ENCODE measurements around the gene AHRR.

AHRR gene

DNA sequence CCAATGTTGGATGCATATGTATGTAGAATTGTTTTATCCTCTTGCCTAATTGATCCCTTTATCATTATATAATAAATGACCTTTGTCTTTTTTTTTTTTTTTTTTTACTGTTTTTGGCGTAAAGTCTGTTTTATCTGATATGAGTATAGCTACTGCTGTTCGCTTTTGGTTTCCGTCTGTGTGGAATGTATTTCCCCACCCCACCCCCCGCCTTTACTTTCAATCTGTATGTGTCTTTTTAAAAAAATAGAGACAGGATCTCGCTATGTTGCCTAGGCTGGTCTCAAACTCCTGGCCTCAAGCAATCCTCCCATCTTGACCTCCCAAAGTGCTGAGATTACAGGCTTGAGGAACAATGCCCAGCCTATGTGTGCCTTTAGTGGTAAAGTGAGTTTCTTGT is 11.3 kb downstream of the AHRR start:
- Histone ChIP-seq H4K20me1 (peaks cover 6% of the 10 kb centered on the region; the same call in 1 of the 2 replicates), H3K36me3 (no peaks in the 10 kb centered on the region), H3K27ac (no peak overlapping the region), H3K4me1 (peaks cover 17% of the 10 kb centered on the region), H3K9me3 (no peaks in the 10 kb centered on the region), H3K4me2 (no peak overlapping the region), H3K27me3 (no peaks in the 10 kb centered on the region), H3K9ac (no peak overlapping the region), H3K4me3 (no peak overlapping the region)
- TF ChIP-seq Cebpa-rat (IDR thresholded peaks at IDR 0.05) = no peak

DNA sequence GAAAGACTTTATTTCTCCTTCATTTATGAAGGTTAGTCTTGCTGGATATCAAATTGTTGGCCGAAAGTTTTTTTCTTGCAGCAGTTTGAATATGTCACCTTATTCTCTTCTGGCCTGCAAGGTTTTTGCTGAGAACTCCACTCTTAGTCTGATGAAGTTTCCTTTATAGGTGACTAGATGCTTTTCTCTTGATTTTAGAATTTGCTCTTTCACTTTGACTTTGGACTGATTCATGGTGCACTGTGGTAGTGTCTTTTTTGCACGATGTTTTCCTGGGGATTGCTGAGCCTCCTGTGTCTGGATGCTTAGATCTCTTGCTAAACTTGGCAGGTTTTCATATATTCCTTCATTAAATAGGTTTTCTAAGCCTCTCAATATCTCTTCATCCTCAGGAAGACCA is 12.4 kb downstream of the AHRR start:
- Histone ChIP-seq H3K27me3 (no peaks in the 10 kb centered on the region), H3K9me3 (no peaks in the 10 kb centered on the region), H3K36me3 (no peaks in the 10 kb centered on the region), H3K4me3 (no peak overlapping the region), H3K27ac (no peak overlapping the region), H3K4me2 (no peak overlapping the region), H3K4me1 (peaks cover 17% of the 10 kb centered on the region), H4K20me1 (peaks cover 6% of the 10 kb centered on the region; the same call in 1 of the 2 replicates), H3K9ac (no peak overlapping the region)
- no peak for TF ChIP-seq Cebpa-rat (IDR thresholded peaks at IDR 0.05)

DNA sequence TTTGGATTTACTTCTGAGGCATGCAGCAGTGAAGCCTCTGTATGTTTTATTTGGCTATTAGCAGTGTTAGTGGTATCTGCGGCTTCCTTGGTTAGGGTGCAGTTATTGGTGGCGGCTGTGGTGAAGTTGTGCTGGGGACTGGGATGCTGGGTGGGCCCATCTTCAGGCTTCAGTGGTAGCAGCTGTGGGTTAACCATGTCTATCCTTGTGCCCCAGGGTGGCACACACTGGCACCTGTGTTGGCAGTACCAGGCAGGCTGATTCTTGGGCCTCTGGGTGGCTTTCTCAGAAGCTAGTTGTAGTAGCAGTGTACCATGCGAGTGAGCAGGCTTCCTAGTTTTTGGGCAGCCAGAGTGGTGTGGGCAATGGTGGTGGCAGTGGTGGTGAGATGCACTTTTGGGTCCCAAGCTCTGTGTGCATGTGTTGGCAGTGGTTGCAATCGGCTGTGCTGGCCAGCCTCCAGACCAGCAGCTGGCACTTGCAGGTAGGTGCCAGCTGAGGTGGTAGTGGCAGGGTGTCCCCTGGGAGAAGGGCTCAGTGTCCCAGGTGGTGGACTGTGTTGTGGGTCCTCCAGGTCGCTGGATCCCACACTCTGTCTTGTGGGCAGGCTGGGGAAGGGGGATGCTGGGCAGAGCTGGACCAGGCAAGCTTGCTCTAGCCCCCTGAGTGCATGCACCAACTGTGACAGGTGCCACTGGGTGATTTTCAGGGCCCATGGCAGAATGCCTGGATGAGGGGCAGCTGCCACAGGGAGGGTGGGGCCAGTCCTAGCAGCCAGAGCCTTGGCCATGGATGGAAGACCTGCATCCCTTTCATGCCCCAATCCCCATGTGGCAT is 13.6 kb downstream of the AHRR start:
- TF ChIP-seq Cebpa-rat (IDR thresholded peaks at IDR 0.05) = no peak
- Histone ChIP-seq H4K20me1 (peaks cover 6% of the 10 kb centered on the region; the same call in 1 of the 2 replicates), H3K27ac (no peak overlapping the region), H3K9ac (no peak overlapping the region), H3K4me3 (no peak overlapping the region), H3K27me3 (no peaks in the 10 kb centered on the region), H3K4me2 (peak overlapping the region; percentile 69), H3K36me3 (no peaks in the 10 kb centered on the region), H3K9me3 (no peaks in the 10 kb centered on the region), H3K4me1 (peaks cover 17% of the 10 kb centered on the region)

DNA sequence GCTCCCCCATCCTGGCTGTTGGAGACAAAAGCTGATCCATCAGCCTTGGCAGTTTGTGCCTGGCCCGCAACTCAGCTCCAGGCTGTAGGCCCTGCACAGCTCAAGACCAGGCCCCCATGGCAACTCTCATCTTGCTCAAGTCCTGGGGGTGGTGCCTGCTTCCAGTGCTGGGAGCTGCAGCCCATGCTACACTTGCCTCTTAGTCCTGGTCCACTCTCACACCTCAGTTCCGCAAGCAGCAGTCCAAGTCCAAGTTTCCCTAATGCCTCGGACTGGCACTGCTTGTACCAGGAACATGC is 14.2 kb downstream of the AHRR start:
- no peak for TF ChIP-seq Cebpa-rat (IDR thresholded peaks at IDR 0.05)
- H3K9me3 ChIP-seq = no peaks in the 10 kb centered on the region
- H3K4me2 ChIP-seq = peak overlapping the region; percentile 69
- no peaks in the 10 kb centered on the region for H3K27me3 ChIP-seq
- no peak overlapping the region for H3K4me3 ChIP-seq
- no peak overlapping the region for H3K9ac ChIP-seq
- no peak overlapping the region for H3K27ac ChIP-seq
- no peaks in the 10 kb centered on the region for H3K36me3 ChIP-seq
- H4K20me1 ChIP-seq = peaks cover 6% of the 10 kb centered on the region; the same call in 1 of the 2 replicates
- H3K4me1 ChIP-seq = peaks cover 17% of the 10 kb centered on the region

DNA sequence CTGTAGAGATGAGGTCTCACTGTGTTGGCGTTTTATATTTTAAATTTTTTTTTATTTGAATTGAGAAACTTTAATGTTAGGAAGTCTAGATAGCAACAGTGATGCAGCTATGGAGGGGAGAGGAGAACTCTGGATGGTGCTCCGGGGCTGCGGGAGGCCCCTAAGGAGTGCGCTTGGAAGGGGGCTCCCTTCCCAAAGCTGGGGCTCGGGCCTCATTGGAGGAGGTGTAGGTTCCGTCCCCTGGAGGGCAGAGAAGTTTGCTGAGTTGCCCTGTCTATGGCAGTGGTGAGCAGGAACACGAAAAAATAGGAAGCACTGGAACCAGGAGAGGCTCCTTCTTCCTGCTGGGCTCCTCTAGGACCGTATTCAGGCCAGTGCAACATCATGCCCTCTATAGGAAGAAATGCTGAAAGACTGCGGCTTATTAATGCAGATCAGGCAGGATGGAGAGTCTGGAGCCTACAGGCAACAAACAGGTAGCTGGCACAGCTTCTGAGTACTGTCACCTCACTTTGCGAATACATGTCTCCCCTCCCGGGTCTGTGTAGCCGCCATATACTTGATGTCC is 16.1 kb downstream of the AHRR start:
- TF ChIP-seq Cebpa-rat (IDR thresholded peaks at IDR 0.05) = no peak
- no peaks in the 10 kb centered on the region for H3K27me3 ChIP-seq
- peaks cover under 1% of the 10 kb centered on the region; the same call in 1 of the 2 replicates for H3K9me3 ChIP-seq
- no peak overlapping the region for H3K9ac ChIP-seq
- no peaks in the 10 kb centered on the region for H3K36me3 ChIP-seq
- no peak overlapping the region for H3K27ac ChIP-seq
- no peak overlapping the region for H3K4me3 ChIP-seq
- H3K4me2 ChIP-seq = no peak overlapping the region
- H3K4me1 ChIP-seq = peaks cover 17% of the 10 kb centered on the region
- H4K20me1 ChIP-seq = peaks cover 6% of the 10 kb centered on the region; the same call in 1 of the 2 replicates

DNA sequence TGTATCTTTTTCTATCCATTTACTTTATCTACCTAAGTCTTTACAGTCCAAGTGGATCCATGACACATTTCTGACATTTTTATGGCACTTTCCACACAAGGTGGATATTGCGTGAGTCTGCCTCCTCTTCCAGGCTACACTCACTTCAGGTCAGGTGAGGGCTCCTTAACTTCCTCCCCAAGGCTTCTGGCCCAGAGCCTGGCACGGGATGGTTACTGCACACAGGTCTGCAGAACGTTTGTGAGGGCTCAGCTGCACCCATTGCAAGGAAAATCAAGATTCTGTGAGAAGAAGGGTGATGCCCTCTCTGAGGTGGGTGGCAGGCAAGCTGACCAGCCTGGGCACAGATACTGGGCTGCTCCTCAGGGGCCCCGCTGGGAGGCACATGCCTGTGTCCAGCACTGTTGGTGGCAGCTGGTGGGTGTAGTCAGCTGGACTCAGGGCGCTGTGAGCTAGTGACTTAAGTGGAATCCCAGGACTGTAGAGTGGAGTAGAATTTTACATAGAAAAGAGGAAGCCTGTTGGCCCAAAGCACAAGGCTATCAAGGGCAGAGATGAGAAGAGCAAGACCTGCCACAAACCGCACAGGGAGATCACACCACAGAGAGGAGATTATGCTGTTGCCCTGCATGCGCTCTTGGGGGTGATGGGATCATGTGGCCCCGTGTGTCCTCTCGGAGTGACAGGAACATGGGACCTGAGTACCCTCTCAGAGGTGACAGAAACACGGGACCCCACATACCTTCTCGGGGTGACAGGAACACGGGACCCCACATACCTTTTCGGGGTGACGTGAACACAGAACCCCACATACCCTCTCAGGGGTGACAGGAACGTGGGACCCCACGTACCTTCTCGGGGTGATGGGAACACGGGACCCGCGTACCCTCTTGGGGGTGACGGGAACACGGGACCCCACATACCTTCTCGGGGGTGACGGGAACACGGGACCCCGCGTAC is 21.3 kb downstream of the AHRR start:
- Histone ChIP-seq H3K27ac (no peak overlapping the region), H3K27me3 (no peaks in the 10 kb centered on the region), H3K9me3 (peaks cover 10% of the 10 kb centered on the region), H3K4me1 (peaks cover 46% of the 10 kb centered on the region), H4K20me1 (no peaks in the 10 kb centered on the region), H3K4me2 (no peak overlapping the region; the same call in 1 of the 2 replicates), H3K4me3 (no peak overlapping the region), H3K9ac (no peak overlapping the region), H3K36me3 (no peaks in the 10 kb centered on the region)
- no peak for TF ChIP-seq Cebpa-rat (IDR thresholded peaks at IDR 0.05)

DNA sequence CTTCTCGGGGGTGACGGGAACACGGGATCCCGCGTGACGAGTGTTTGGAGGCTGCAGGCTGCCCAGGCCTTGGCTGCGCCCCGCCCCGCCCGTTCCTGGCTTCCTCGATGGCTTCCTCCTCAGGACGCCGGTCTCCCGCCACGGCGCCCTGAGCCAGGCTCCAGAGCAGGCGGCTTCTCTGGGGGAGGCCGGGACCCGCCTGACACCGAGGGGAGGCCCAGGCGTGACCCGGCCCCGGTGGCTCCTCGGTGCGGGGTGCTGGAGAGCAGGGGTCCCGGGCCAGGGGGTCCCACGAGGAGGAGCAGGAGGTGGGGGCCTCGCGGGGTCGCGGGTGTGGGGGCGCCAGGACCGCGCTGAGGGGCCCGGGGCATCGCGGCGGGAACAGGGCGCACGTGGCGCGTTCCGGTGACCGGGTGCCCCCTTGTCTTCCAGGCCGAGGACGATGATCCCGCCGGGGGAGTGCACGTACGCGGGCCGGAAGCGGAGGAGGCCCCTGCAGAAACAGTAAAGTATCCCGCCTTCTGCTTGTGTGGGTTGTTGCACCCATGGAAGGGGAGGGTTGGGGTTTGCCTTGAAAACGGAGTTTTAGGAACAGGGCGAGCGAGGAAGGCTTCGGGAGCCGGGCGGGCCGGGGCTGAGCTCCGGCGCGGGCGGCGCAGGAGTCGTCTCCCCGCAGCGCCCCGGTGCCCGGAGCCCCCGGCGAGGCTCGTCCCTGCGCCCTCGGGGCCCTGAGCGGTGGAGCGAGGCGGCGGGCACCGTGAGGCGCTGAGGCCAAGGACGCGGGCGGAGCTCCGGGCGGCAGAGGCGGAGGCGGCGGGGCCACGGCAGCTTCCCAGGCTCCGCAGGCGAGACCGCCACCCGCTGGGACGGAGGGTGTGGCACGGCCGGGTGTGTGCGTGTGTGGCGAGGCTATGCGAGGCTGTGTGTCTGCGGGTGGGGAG is 22.2 kb downstream of the AHRR start:
- Histone ChIP-seq H4K20me1 (no peaks in the 10 kb centered on the region), H3K4me1 (peaks cover 55% of the 10 kb centered on the region), H3K4me3 (peak overlapping the region; percentile 52), H3K4me2 (peak overlapping the region; percentile 82), H3K27ac (peak overlapping the region; percentile 6; the same call in 1 of the 2 replicates), H3K36me3 (no peaks in the 10 kb centered on the region), H3K9ac (no peak overlapping the region), H3K27me3 (no peaks in the 10 kb centered on the region), H3K9me3 (peaks cover 10% of the 10 kb centered on the region)
- TF ChIP-seq Cebpa-rat (IDR thresholded peaks at IDR 0.05) = no peak

DNA sequence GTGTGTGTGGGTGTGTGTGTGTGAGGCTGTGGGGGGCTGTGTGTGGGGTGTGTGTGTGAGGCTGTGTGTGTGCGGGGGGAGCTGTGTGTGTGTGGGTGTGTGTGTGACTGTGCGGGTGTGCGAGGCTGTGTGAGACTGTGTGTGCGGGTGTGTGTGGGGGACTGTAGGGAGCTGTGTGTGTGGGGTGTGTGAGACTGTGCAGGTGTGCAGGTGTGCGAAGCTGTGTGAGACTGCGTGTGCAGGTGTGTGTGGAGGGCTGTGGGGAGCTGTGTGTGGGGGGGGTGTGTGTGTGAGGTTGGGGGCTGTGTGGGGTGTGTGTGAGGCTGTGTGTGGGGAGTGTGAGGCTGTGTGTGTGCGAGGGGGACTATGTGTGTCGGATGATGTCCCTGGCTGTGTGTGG is 23.2 kb downstream of the AHRR start:
- H4K20me1 ChIP-seq = no peaks in the 10 kb centered on the region
- H3K9me3 ChIP-seq = peaks cover 10% of the 10 kb centered on the region
- peaks cover 57% of the 10 kb centered on the region for H3K4me1 ChIP-seq
- no peaks in the 10 kb centered on the region for H3K27me3 ChIP-seq
- no peaks in the 10 kb centered on the region for H3K36me3 ChIP-seq
- H3K9ac ChIP-seq = no peak overlapping the region
- TF ChIP-seq Cebpa-rat (IDR thresholded peaks at IDR 0.05) = no peak
- peak overlapping the region; percentile 97 for H3K4me2 ChIP-seq
- no peak overlapping the region for H3K4me3 ChIP-seq
- H3K27ac ChIP-seq = 0 out of 2 replicates have a peak overlapping the region, but pooled peaks have one; percentile 18

Data from BLaER1 (cell line).